Measurements from ENCODE around the gene GRIK3. TPM values are rescaled to one million over a fixed set of nuclear protein-coding genes. Genes with fewer than 3 reads are reported as not detected.

Gene GRIK3
- total and polyA plus RNA-seq, 2 of the 8 experiments (the other 6 are each of a cell fraction or from before 2014, with no cell fraction given), result 2.1 to 3.4 TPM

DNA sequence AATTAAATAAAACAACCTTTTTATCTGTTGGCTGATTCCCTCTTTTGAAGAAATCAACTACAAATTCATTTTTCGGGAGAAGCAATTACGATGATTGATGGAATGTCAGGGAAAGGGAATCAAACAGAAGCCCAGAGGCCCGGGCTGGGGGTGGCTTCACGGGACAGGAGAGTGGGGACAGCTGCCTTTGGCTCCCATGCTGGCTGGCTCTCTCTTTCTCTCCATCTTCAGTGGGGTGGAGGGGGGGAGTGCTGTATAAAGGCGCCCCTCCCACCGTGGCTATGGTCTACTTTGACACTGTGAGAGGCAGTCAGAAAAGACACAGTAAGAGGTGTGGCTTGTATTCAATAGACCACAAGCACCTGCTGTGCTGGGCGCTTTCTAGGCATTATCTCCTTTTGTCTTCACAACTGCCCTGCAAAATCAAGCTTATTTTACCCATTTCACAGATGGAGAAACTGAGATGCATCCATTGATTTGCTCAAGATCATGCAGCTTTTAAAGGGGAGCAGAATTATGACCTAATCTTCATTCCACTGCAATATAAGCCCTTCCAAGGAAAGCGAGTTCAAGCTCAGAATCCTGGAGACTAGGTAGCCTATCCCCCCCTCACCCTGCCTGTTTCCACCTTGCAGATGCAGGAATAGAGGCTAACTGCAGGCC is 92.9 kb downstream of the GRIK3 start (continued):
- no peak for TF ChIP-seq ZNF274 (IDR thresholded peaks at IDR 0.05; ENCODE audit: borderline replicate concordance, extremely low read depth, low read length)
